B cell (primary cell): ENCODE data around the gene PTMA. TPM values are rescaled to one million over a fixed set of nuclear protein-coding genes. Genes with fewer than 3 reads are reported as not detected.

Source experiments
- ATAC-seq: fragments of 200-7000 bp; cut with Tn5 transposase; one replicate; pipeline ENCODE4 v1.10.0; 2021; ENCODE audit warnings: low read depth, mild to moderate bottlenecking, moderate number of reproducible peaks, moderate library complexity
- CTCF ChIA-PET: fragments of 350-600 bp; sonication (Branson Sonifier 250); formaldehyde crosslinking; loops from one replicate; lab custom pipeline; 2021; ENCODE audit warnings: antibody characterized with exemption, inconsistent platforms; lab: Charles Lee
- POLR2A ChIA-PET: fragments of 350-600 bp; sonication (Branson Sonifier 250); formaldehyde crosslinking; loops from one replicate; lab custom pipeline; 2021; ENCODE audit warnings: antibody characterized with exemption; lab: Charles Lee
- DNase-seq: peaks from one replicate; pipeline ENCODE4 v3.0.0; 2013
- H2AFZ ChIP-seq: 2 replicates; pipeline ENCODE4 v1.6.1; 2012; ENCODE audit warnings: mild to moderate bottlenecking, low read depth, low read length; ENCODE audit not compliant: insufficient read depth, poor library complexity, severe bottlenecking
- H3K27ac ChIP-seq, 2 donors: 1 replicate in 1 of 2; 2 replicates in 1 of 2; pipeline ENCODE4 v1.5.1; 2012 to 2013; ENCODE audit warnings: low read length in 2 of 2, mild to moderate bottlenecking in 2 of 2, moderate library complexity in 1 of 2
- H3K27me3 ChIP-seq, 4 experiments: fragments of 200-600 bp in 1 of 4; sonication (generic) in 1 of 4; replicated peaks in 1 of 4; 1 replicate in 2 of 4; 2 replicates in 2 of 4; pipeline versions ENCODE4 v1.6.1 to v1.7.0; 2013 to 2016; ENCODE audit warnings: low read length in 3 of 4, mild to moderate bottlenecking in 2 of 4, mixed read lengths in 1 of 4, moderate library complexity in 1 of 4; ENCODE audit not compliant: insufficient read depth in 4 of 4, control insufficient read depth in 3 of 4; ENCODE audit errors: control extremely low read depth in 1 of 4
- H3K36me3 ChIP-seq, 2 experiments: replicated peaks in 1 of 2; 1 replicate in 1 of 2; 2 replicates in 1 of 2; pipeline versions ENCODE4 v1.6.1 to v1.7.1; 2013; ENCODE audit warnings: low read length in 1 of 2; ENCODE audit not compliant: insufficient read depth in 2 of 2, control insufficient read depth in 1 of 2; ENCODE audit errors: control extremely low read depth in 1 of 2, extremely low read depth in 1 of 2
- H3K4me1 ChIP-seq, 2 donors: fragments of 200-600 bp in 1 of 2; sonication (generic) in 1 of 2; 1 replicate in 1 of 2; 2 replicates in 1 of 2; pipeline versions ENCODE4 v1.5.1 to v1.6.1; 2013 to 2017; ENCODE audit warnings: low read length in 2 of 2; ENCODE audit not compliant: control insufficient read depth in 2 of 2, insufficient read depth in 2 of 2
- H3K4me2 ChIP-seq: replicated peaks from 2 replicates; pipeline ENCODE3; 2012; ENCODE audit warnings: mild to moderate bottlenecking, low read depth, low read length; ENCODE audit not compliant: poor library complexity, severe bottlenecking
- H3K4me3 ChIP-seq, 5 experiments: fragments of 200-600 bp in 1 of 5; sonication (generic) in 1 of 5; 1 replicate in 3 of 5; 2 replicates in 2 of 5; pipeline versions ENCODE4 v1.5.1 to v1.7.0; 2011 to 2016; ENCODE audit warnings: low read length in 4 of 5, mild to moderate bottlenecking in 4 of 5, low read depth in 2 of 5, control low read depth in 1 of 5, moderate library complexity in 1 of 5; ENCODE audit not compliant: insufficient read depth in 1 of 5; ENCODE audit errors: control extremely low read depth in 1 of 5, extremely low read depth in 1 of 5
- H3K79me2 ChIP-seq: fragments of 200-600 bp; sonication (generic); one replicate; pipeline ENCODE4 v1.6.0; 2016; ENCODE audit warnings: low read length; ENCODE audit not compliant: control insufficient read depth, insufficient read depth
- H3K9ac ChIP-seq: fragments of 200-600 bp; sonication (generic); 2 replicates; pipeline ENCODE4 v1.6.1; 2017; ENCODE audit warnings: mild to moderate bottlenecking, low read length, moderate library complexity
- H3K9me3 ChIP-seq, 3 donors: one replicate each; pipeline versions ENCODE4 v1.6.1 to v1.7.1; 2013; ENCODE audit warnings: low read length in 2 of 3; ENCODE audit not compliant: control insufficient read depth in 2 of 3, insufficient read depth in 1 of 3; ENCODE audit errors: control extremely low read depth in 1 of 3
- H4K20me1 ChIP-seq: 2 replicates; pipeline ENCODE4 v1.6.0; 2012; ENCODE audit warnings: mild to moderate bottlenecking, low read length; ENCODE audit not compliant: insufficient read depth, control insufficient read depth, poor library complexity, severe bottlenecking
- H3K27ac Mint-ChIP-seq: one replicate; pipeline ENCODE4 v1.8.0; 2021; ENCODE audit warnings: mixed read lengths
- H3K27me3 Mint-ChIP-seq: one replicate; pipeline ENCODE4 v1.8.0; 2021; ENCODE audit warnings: mixed read lengths
- H3K4me1 Mint-ChIP-seq: one replicate; pipeline ENCODE4 v1.8.0; 2021; ENCODE audit warnings: mixed read lengths
- H3K4me3 Mint-ChIP-seq: one replicate; pipeline ENCODE4 v1.8.0; 2021; ENCODE audit warnings: mixed read lengths
- H3K9me3 Mint-ChIP-seq: one replicate; pipeline ENCODE4 v1.8.0; 2022; ENCODE audit warnings: mixed read lengths; ENCODE audit not compliant: insufficient read depth
- CTCF ChIP-seq: fragments of 200-600 bp; IDR thresholded peaks from one replicate; pipeline ENCODE4 v1.8.0; 2022; ENCODE audit warnings: antibody characterized with exemption, mild to moderate bottlenecking
- EZH2 ChIP-seq: IDR thresholded peaks from 2 replicates; pipeline ENCODE4 v1.6.1; 2012; ENCODE audit warnings: borderline replicate concordance, low read depth, mild to moderate bottlenecking, moderate library complexity, low read length; ENCODE audit not compliant: insufficient read depth, poor library complexity, severe bottlenecking
- WGBS: methylation state at CpG from one replicate; pipeline ENCODE4 v1.1.5; 2013; ENCODE audit warnings: missing lambda C conversion rate; ENCODE audit not compliant: insufficient coverage; 5-methylcytosine and 5-hydroxymethylcytosine counted together
- intact Hi-C: fragments of 100-400 bp; cut with micrococcal nuclease; formaldehyde crosslinking; loops from one replicate; pipeline ENCODE4 v1.10.0; 2022
- polyA plus RNA-seq: library from polyadenylated mRNA; depleted of rRNA; stranded (reverse); fragments of >200 nt; gene quantifications from 2 replicates; pipeline ENCODE4 v1.2.3, GENCODE V29; 2012
- total RNA-seq, 2 donors: library from RNA; stranded (reverse); fragments of 120-200 nt in 1 of 2; gene quantifications; 1 replicate in 1 of 2; 2 replicates in 1 of 2; pipeline versions ENCODE4 v1.2.3 to v1.2.4, GENCODE V29; 2013 to 2022

PTMA gene
- total and polyA plus RNA-seq, 2 donors (not counting 1 experiment from before 2014, with no cell fraction given) = 713 to 2,282 TPM

GRCh38 chr2:231680992-231681852 is 27.1 kb upstream of the PTMA start:
- Histone ChIP-seq H3K27me3 (no peaks in the 10 kb centered on the region), H3K4me2 (peak overlapping the region; percentile 95), H2AFZ (peak overlapping the region; percentile 88), H3K79me2 (peaks cover 3% of the 10 kb centered on the region), H3K9ac (peak overlapping the region; percentile 64), H3K36me3 (no peaks in the 10 kb centered on the region), H3K9me3 (peaks cover 0 to 6% (median 0%) of the 10 kb centered on the region in 3 donors), H3K27ac (peak overlapping the region in 1 of 2 donors; percentile 71), H3K4me1 (peaks cover 20 to 54% of the 10 kb centered on the region in 2 donors), H3K4me3 (peak overlapping the region in 4 of 5 experiments; percentile 33 to 61 (median 52)), H4K20me1 (no peaks in the 10 kb centered on the region)
- 13% methylated on average over 79 of the region's 79 CpGs for WGBS
- H3K27ac Mint-ChIP-seq = peak overlapping the region; percentile 87
- DNase-seq (peak; percentile 64), ATAC-seq (peak; percentile 69)
- no peak for TF ChIP-seq EZH2
- no peak for TF ChIP-seq CTCF
- no peaks in the 10 kb centered on the region for H3K9me3 Mint-ChIP-seq
- ChIA-PET CTCF (interaction anchor here (0.8 to 21.6 kb wide), 7 partner anchors 6 to 70 kb away, joined by 3 to 785 read pairs (median 6); partner anchors contain the start of gene PTMA), POLR2A (interaction anchor here (0.6 to 3.7 kb wide), 8 partner anchors 8 to 429 kb away, joined by 3 to 30 read pairs (median 4); partner anchors contain the start of gene PTMA)
- H3K4me1 Mint-ChIP-seq = peaks cover 44% of the 10 kb centered on the region
- H3K27me3 Mint-ChIP-seq = no peaks in the 10 kb centered on the region
- intact Hi-C loops = no loop called here
- peak overlapping the region; percentile 87 for H3K4me3 Mint-ChIP-seq
